K562 (cell line): ENCODE results near the gene FBP2. TPM values are rescaled to one million over a fixed set of nuclear protein-coding genes. Genes with fewer than 3 reads are reported as not detected.
A peak's percentile ranks its signal among the peaks of the same experiment; 100 is the strongest.

Source experiments
- ATAC-seq: fragments of 200-7000 bp; cut with Tn5 transposase; 3 replicates; pipeline ENCODE4 v1.9.1; 2020; ENCODE audit warnings: moderate library complexity
- BruUV-seq: library from RNA; stranded (reverse); fragments of 400-500 nt; replicated peaks from 2 replicates; lab custom pipeline; 2021; lab: Mats Ljungman, UMichigan
- CTCF ChIA-PET: fragments of 300-600 bp; formaldehyde crosslinking; extraction: SDS; loops from one replicate; lab custom pipeline; 2021; ENCODE audit warnings: low intra/inter-chr PET ratio; lab: Yijun Ruan, JAX
- POLR2A ChIA-PET: fragments of 300-600, 350-650 bp; sonication (Branson Sonifier 250); formaldehyde crosslinking; extraction: SDS; loops from one replicate; lab custom pipeline; 2021; ENCODE audit warnings: antibody characterized with exemption, inconsistent platforms; lab: Yijun Ruan, JAX
- DNase-seq, 4 experiments: peaks; one replicate each; pipeline versions ENCODE4 v3.0.0 to v3.0.0-alpha.2; 2011 to 2018; ENCODE audit warnings: low spot score in 3 of 4, mixed read lengths in 3 of 4; ENCODE audit errors: extremely low read depth in 1 of 4
- FAIRE-seq: peaks from 2 replicates; lab custom pipeline; 2011; peaks lifted over from hg19 to GRCh38; lab: Jason Lieb, UNC
- H2AFZ ChIP-seq: 2 replicates; pipeline ENCODE4 v1.6.0; 2011; ENCODE audit warnings: low read depth, low read length, control low read depth, inconsistent platforms
- H3K27ac ChIP-seq: fragments of 200-600 bp; 3 replicates; pipeline ENCODE4 v1.8.0; 2011; ENCODE audit warnings: low read depth, mild to moderate bottlenecking, control low read depth, inconsistent platforms, low read length, moderate library complexity, mixed read lengths; ENCODE audit errors: extremely low read depth
- H3K27me3 ChIP-seq, 2 experiments: fragments of 300-600 bp in 1 of 2; 2 replicates in 1 of 2; 3 replicates in 1 of 2; pipeline versions ENCODE4 v1.6.0 to v1.8.0; 2011; ENCODE audit warnings: inconsistent platforms in 2 of 2, low read length in 2 of 2, mild to moderate bottlenecking in 1 of 2, mixed read lengths in 1 of 2, moderate library complexity in 1 of 2; ENCODE audit not compliant: control insufficient read depth in 2 of 2, insufficient read depth in 2 of 2
- H3K36me3 ChIP-seq: fragments of 300-600 bp; 3 replicates; pipeline ENCODE4 v1.8.0; 2011; ENCODE audit warnings: mild to moderate bottlenecking, low read length, inconsistent platforms; ENCODE audit not compliant: control insufficient read depth, insufficient read depth
- H3K4me1 ChIP-seq, 2 experiments: fragments of 200-600 bp in 1 of 2; replicated peaks in 1 of 2; 2 replicates in 1 of 2; 3 replicates in 1 of 2; pipeline versions ENCODE4 v1.5.1 to v1.8.0; 2011; ENCODE audit warnings: inconsistent platforms in 2 of 2, low read length in 2 of 2, mild to moderate bottlenecking in 1 of 2, mixed read lengths in 1 of 2, moderate library complexity in 1 of 2; ENCODE audit not compliant: control insufficient read depth in 2 of 2, insufficient read depth in 2 of 2
- H3K4me2 ChIP-seq: 2 replicates; pipeline ENCODE4 v1.6.1; 2011; ENCODE audit warnings: low read length, control low read depth, inconsistent platforms, mixed read lengths; ENCODE audit not compliant: insufficient read depth
- H3K4me3 ChIP-seq: fragments of 200-600 bp; sonication (generic), shearing (Covaris generic); 2 replicates; pipeline ENCODE4 v1.5.1; 2016; ENCODE audit warnings: control low read depth, inconsistent platforms
- H3K79me2 ChIP-seq: fragments of 200-600 bp; 3 replicates; pipeline ENCODE4 v1.8.0; 2011; ENCODE audit warnings: low read length, inconsistent platforms; ENCODE audit not compliant: control insufficient read depth, insufficient read depth
- H3K9ac ChIP-seq, 2 experiments: 2 replicates each; pipeline versions ENCODE4 v1.6.0 to v1.6.1; 2011; ENCODE audit warnings: low read depth in 2 of 2, low read length in 2 of 2, control low read depth in 1 of 2, inconsistent platforms in 1 of 2, mild to moderate bottlenecking in 1 of 2, mixed read lengths in 1 of 2; ENCODE audit not compliant: insufficient read depth in 1 of 2
- H3K9me1 ChIP-seq: one replicate; pipeline ENCODE4 v1.6.0; 2011; ENCODE audit warnings: inconsistent platforms, mild to moderate bottlenecking, low read length, moderate library complexity; ENCODE audit not compliant: control insufficient read depth, insufficient read depth
- H3K9me3 ChIP-seq: replicated peaks from 2 replicates; pipeline ENCODE4 v1.5.1; 2011; ENCODE audit warnings: low read depth, low read length, inconsistent platforms; ENCODE audit not compliant: control insufficient read depth, insufficient read depth
- H4K20me1 ChIP-seq: replicated peaks from 2 replicates; pipeline ENCODE4 v1.6.1; 2011; ENCODE audit warnings: low read length, inconsistent platforms, mixed read lengths; ENCODE audit not compliant: control insufficient read depth, insufficient read depth
- BRD4 ChIP-seq: fragments of 200-600 bp; sonication (generic); IDR thresholded peaks from 2 replicates; pipeline ENCODE4 v1.6.1; 2017; ENCODE audit warnings: inconsistent platforms
- CREB3L1 ChIP-seq: fragments of 450-650 bp; IDR thresholded peaks from 2 replicates; pipeline ENCODE4 v1.6.1; 2014; ENCODE audit warnings: low read depth, mild to moderate bottlenecking, moderate library complexity, borderline replicate concordance
- ETS1 ChIP-seq: conservative IDR thresholded peaks from 2 replicates; pipeline ENCODE4 v1.6.1; 2011; ENCODE audit warnings: low read depth, mild to moderate bottlenecking, low read length; ENCODE audit not compliant: control insufficient read depth
- HDAC1 ChIP-seq, 2 experiments: fragments of 450-650 bp; IDR thresholded peaks; 2 replicates each; pipeline ENCODE4 v1.6.1; 2016 to 2017; ENCODE audit warnings: inconsistent platforms in 1 of 2, mild to moderate bottlenecking in 1 of 2, moderate library complexity in 1 of 2
- HDAC6 ChIP-seq: IDR thresholded peaks from 2 replicates; pipeline ENCODE4 v1.6.1; 2012; ENCODE audit warnings: low read depth, mild to moderate bottlenecking, control low read depth, inconsistent platforms, low read length, moderate library complexity
- KLF16 ChIP-seq: IDR thresholded peaks from 2 replicates; pipeline ENCODE4 v1.6.1; 2016; ENCODE audit warnings: antibody characterized with exemption
- MAX ChIP-seq: sonication (generic); formaldehyde crosslinking; IDR thresholded peaks from 2 replicates; pipeline ENCODE4 v1.9.0; 2022; ENCODE audit warnings: mild to moderate bottlenecking, missing genetic modification reagents
- MYC ChIP-seq, 2 experiments: fragments of 250-450 bp in 1 of 2; sonication (Bioruptor Pico) in 1 of 2; IDR thresholded peaks; 2 replicates each; pipeline versions ENCODE4 v1.5.1 to v1.6.1; 2012 to 2021; ENCODE audit warnings: low read depth in 2 of 2, borderline replicate concordance in 1 of 2, improper control_type of control experiment in 1 of 2, low read length in 1 of 2, mild to moderate bottlenecking in 1 of 2, moderate library complexity in 1 of 2
- NCOA2 ChIP-seq, 2 experiments: fragments of 450-650 bp; IDR thresholded peaks; 2 replicates each; pipeline ENCODE4 v1.6.1; 2018; ENCODE audit warnings: mild to moderate bottlenecking in 2 of 2, moderate library complexity in 1 of 2; ENCODE audit not compliant: partially characterized antibody in 2 of 2
- NFE2 ChIP-seq: IDR thresholded peaks from 2 replicates; pipeline ENCODE4 v1.6.1; 2014; ENCODE audit warnings: antibody characterized with exemption, low read depth
- RBM25 ChIP-seq: fragments of 200-400 bp; formaldehyde crosslinking; IDR thresholded peaks from 2 replicates; pipeline ENCODE4 v1.6.1; 2018; ENCODE audit warnings: low read length, low read depth, moderate library complexity; ENCODE audit not compliant: severe bottlenecking
- SMARCE1 ChIP-seq: fragments of 450-650 bp; IDR thresholded peaks from 2 replicates; pipeline ENCODE4 v1.7.1; 2016; ENCODE audit warnings: mild to moderate bottlenecking
- TOE1 ChIP-seq, 2 experiments: fragments of 450-650 bp in 1 of 2; sonication (generic) in 1 of 2; formaldehyde crosslinking in 1 of 2; IDR thresholded peaks; 2 replicates each; pipeline versions ENCODE4 v1.7.1 to v1.8.0; 2016 to 2022; ENCODE audit warnings: borderline replicate concordance in 2 of 2, mild to moderate bottlenecking in 2 of 2, antibody characterized with exemption in 1 of 2, inconsistent platforms in 1 of 2, low read depth in 1 of 2, missing genetic modification reagents in 1 of 2, moderate library complexity in 1 of 2
- ZBED1 ChIP-seq: IDR thresholded peaks from 2 replicates; pipeline ENCODE4 v1.6.1; 2014
- ZNF518B ChIP-seq: fragments of 250-450 bp; sonication (Bioruptor Pico); IDR thresholded peaks from 2 replicates; pipeline ENCODE4 v1.5.0; 2021; ENCODE audit warnings: mild to moderate bottlenecking, moderate library complexity
- ZNF57 ChIP-seq: fragments of 450-650 bp; formaldehyde crosslinking; IDR thresholded peaks from 2 replicates; pipeline ENCODE4 v1.4.0; 2020; ENCODE audit warnings: mild to moderate bottlenecking, moderate library complexity
- WGBS: fragments of 100-300 bp; shearing (Covaris generic); methylation state at CpG from one replicate; pipeline ENCODE4 v1.1.6; 2016; ENCODE audit warnings: low coverage, mixed read lengths; ENCODE audit not compliant: insufficient coverage; ENCODE audit errors: missing lambda C conversion rate; 5-methylcytosine and 5-hydroxymethylcytosine counted together
- in situ Hi-C: fragments of 300-500 bp; cut with MboI; formaldehyde crosslinking; loops from 4 replicates; pipeline ENCODE4 v1.15.0; 2018; ENCODE audit warnings: inconsistent platforms, mixed read lengths
- intact Hi-C: fragments of 100-400 bp; cut with micrococcal nuclease; formaldehyde crosslinking; loops from 2 replicates; pipeline ENCODE4 v1.14.2; 2022
- polyA plus RNA-seq, 8 experiments: library from polyadenylated mRNA; depleted of rRNA in 4 of 8; stranded (reverse) in 5 of 8; unstranded in 3 of 8; fragments of >200 nt; fragmentation: Nextera tagmentation in 2 of 8; fragmentation: Illumina TruSeq in 1 of 8; extraction: Ambion mirVana in 2 of 8; extraction: Trizol in 1 of 8; gene quantifications; 2 replicates each; pipeline versions ENCODE4 v1.2.1 to v1.2.3, GENCODE V29; 2011 to 2014; ENCODE audit warnings: inconsistent platforms in 1 of 8, missing spikeins in 1 of 8
- total RNA-seq, 7 experiments: library from RNA; depleted of rRNA in 6 of 7; stranded (reverse); fragments of >200 nt in 6 of 7; fragmentation: Illumina TruSeq in 2 of 7; extraction: Trizol in 2 of 7; gene quantifications; 2 replicates each; pipeline versions ENCODE4 v1.2.1 to v1.2.3, GENCODE V29; 2011 to 2021; ENCODE audit warnings: low replicate concordance in 1 of 7

FBP2 gene
- total and polyA plus RNA-seq, 9 of the 15 experiments (the other 6 are each of a cell fraction or from before 2014, with no cell fraction given) = 0.06 TPM; not detected in 7

- intact Hi-C loops (loop anchor here (1.0 kb wide), 2 partner anchors 20 to 69 kb away; no protein-coding TSS in a partner anchor), in situ Hi-C loops (no loop called here)
- Histone ChIP-seq H3K79me2 (no peaks in the 10 kb centered on the region), H3K4me2 (no peak overlapping the region), H4K20me1 (no peaks in the 10 kb centered on the region), H3K9ac (no peak overlapping the region), H3K9me3 (no peaks in the 10 kb centered on the region), H3K27ac (no peak overlapping the region), H3K4me1 (peaks cover 0 to 10% of the 10 kb centered on the region in 2 experiments; a peak in 2 of 5 replicates), H3K36me3 (no peaks in the 10 kb centered on the region), H3K27me3 (peaks cover 22 to 46% of the 10 kb centered on the region in 2 experiments), H3K9me1 (no peaks in the 10 kb centered on the region), H3K4me3 (no peak overlapping the region), H2AFZ (0 out of 2 replicates have a peak overlapping the region, but pooled peaks have one; percentile 43)
- BruUV-seq = no TSS peak
- DNase-seq (peak; percentile 67 to 74 (median 68)), FAIRE-seq (peak; percentile 77), ATAC-seq (peak; percentile 98)
- ChIA-PET CTCF (no interaction called here), POLR2A (no interaction called here)
- 15% methylated on average over 8 of the region's 9 CpGs for WGBS
- TF ChIP-seq RBM25 (no peak), ZNF518B (CRISPR knock-in tag) (no peak), SMARCE1 (no peak), ZBED1 (no peak), TOE1 (IDR thresholded peaks at IDR 0.05; ENCODE audit: borderline replicate concordance) (no peak), TOE1 (CRISPR knock-in tag; IDR thresholded peaks at IDR 0.05; ENCODE audit: borderline replicate concordance, low read depth) (no peak), NFE2 (peak; percentile 37; the same call in 1 of the 2 replicates), ZNF57 (CRISPR knock-in tag) (no peak), MYC (IDR thresholded peaks at IDR 0.05; ENCODE audit: low read depth, low read length) (0 out of 2 replicates have a peak, but pooled peaks have one; percentile 52), MYC (CRISPR knock-in tag; IDR thresholded peaks at IDR 0.05; ENCODE audit: borderline replicate concordance, low read depth) (no peak), CREB3L1 (no peak), HDAC6 (no peak), BRD4 (no peak), MAX (peak; percentile 23; the same call in 1 of the 2 replicates), HDAC1 (IDR thresholded peaks at IDR 0.05) (no peak), ETS1 (no peak), KLF16 (0 out of 2 replicates have a peak, but pooled peaks have one; percentile 17), NCOA2 (IDR thresholded peaks at IDR 0.05; ENCODE audit: partially characterized antibody in 2 of 2) (no peak)
These were observed 29.6 kb upstream of the FBP2 start for GRCh38 chr9:94623253-94623652.
